ENCODE data around the gene RUBCNL. TPM values are rescaled to one million over a fixed set of nuclear protein-coding genes. Genes with fewer than 3 reads are reported as not detected.

Gene RUBCNL
- total and polyA plus RNA-seq, 2 donors (not counting 3 experiments of a cell fraction or from before 2014, with no cell fraction given), result not detected

- no peaks in the 10 kb centered on the region for H3K4me1 ChIP-seq (ENCODE audit: control insufficient read depth, extremely low read depth, insufficient read depth, low read length)
Observed at GRCh38 chr13:46396341-46396740, 9.3 kb upstream of the RUBCNL start.

More at GRCh38 chr13:46396341-46396740, 9.3 kb upstream of the RUBCNL start:
- no peak overlapping the region for H3K9ac ChIP-seq (replicated peaks; ENCODE audit: extremely low read depth, insufficient read depth, low read length)
- FAIRE-seq (no peak), DNase-seq (ENCODE audit: low read depth, low spot score) (no peak)
- no peaks in the 10 kb centered on the region for H3K27me3 ChIP-seq (ENCODE audit: control insufficient read depth in 2 of 2, insufficient read depth in 2 of 2, low read length in 2 of 2)
- ChIA-PET POLR2A (no interaction called here), CTCF (no interaction called here)
- H3K79me2 ChIP-seq (ENCODE audit: control insufficient read depth, insufficient read depth, low read length), result no peaks in the 10 kb centered on the region
- intact Hi-C loops (cut with micrococcal nuclease) (no loop called here), dilution Hi-C loops (cut with MboI; ENCODE audit: extremely low pct_ligation_motif_present, low sequenced_read_pairs) (no loop called here)
- no peak for TF ChIP-seq GATA2 (IDR thresholded peaks at IDR 0.05; ENCODE audit: insufficient read depth, insufficient read length, low read depth, low read length)
- TF ChIP-seq MYC (IDR thresholded peaks at IDR 0.05; ENCODE audit: low read depth, low read length), result no peak
- TF ChIP-seq, protein P1, sequence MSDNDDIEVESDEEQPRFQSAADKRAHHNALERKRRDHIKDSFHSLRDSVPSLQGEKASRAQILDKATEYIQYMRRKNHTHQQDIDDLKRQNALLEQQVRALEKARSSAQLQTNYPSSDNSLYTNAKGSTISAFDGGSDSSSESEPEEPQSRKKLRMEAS (IDR thresholded peaks at IDR 0.05; ENCODE audit: insufficient read depth, insufficient read length), result no peak
- TF ChIP-seq JUN (IDR thresholded peaks at IDR 0.05; ENCODE audit: borderline replicate concordance, insufficient read depth, insufficient read length, low read depth), result no peak
- TF ChIP-seq, protein P2, sequence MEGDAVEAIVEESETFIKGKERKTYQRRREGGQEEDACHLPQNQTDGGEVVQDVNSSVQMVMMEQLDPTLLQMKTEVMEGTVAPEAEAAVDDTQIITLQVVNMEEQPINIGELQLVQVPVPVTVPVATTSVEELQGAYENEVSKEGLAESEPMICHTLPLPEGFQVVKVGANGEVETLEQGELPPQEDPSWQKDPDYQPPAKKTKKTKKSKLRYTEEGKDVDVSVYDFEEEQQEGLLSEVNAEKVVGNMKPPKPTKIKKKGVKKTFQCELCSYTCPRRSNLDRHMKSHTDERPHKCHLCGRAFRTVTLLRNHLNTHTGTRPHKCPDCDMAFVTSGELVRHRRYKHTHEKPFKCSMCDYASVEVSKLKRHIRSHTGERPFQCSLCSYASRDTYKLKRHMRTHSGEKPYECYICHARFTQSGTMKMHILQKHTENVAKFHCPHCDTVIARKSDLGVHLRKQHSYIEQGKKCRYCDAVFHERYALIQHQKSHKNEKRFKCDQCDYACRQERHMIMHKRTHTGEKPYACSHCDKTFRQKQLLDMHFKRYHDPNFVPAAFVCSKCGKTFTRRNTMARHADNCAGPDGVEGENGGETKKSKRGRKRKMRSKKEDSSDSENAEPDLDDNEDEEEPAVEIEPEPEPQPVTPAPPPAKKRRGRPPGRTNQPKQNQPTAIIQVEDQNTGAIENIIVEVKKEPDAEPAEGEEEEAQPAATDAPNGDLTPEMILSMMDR (IDR thresholded peaks at IDR 0.05; ENCODE audit: extremely low read depth in 1 of 2, insufficient read depth in 1 of 2, low read depth in 1 of 2, low read length in 2 of 2), result no peak
- no peak for TF ChIP-seq EZH2 (IDR thresholded peaks at IDR 0.05; ENCODE audit: borderline replicate concordance, low read depth, low read length, severe bottlenecking)
- no peak for TF ChIP-seq POLR2AphosphoS5 (IDR thresholded peaks at IDR 0.05; ENCODE audit: insufficient read depth, low read depth, low read length)
- no peak for TF ChIP-seq POLR2A (IDR thresholded peaks at IDR 0.05; ENCODE audit: low read depth, low read length)
- TF ChIP-seq FOS (IDR thresholded peaks at IDR 0.05; ENCODE audit: borderline replicate concordance, insufficient read depth, low read length), result no peak
- no peak overlapping the region for H3K27ac ChIP-seq (ENCODE audit: insufficient read depth, low read depth, low read length)
- H3K36me3 ChIP-seq (ENCODE audit: control insufficient read depth in 2 of 2, extremely low read depth in 1 of 2, insufficient read depth in 2 of 2, low read length in 2 of 2), result no peaks in the 10 kb centered on the region
- no peak overlapping the region for H3K4me2 ChIP-seq (ENCODE audit: insufficient read depth, low read length)
- H3K9me1 ChIP-seq (replicated peaks; ENCODE audit: control insufficient read depth, extremely low read depth, insufficient read depth, low read length), result no peaks in the 10 kb centered on the region
- no TSS peak for BruUV-seq (replicated peaks)
- no peak overlapping the region for H2AFZ ChIP-seq (ENCODE audit: low read depth, low read length)
- H3K4me3 ChIP-seq (replicated peaks in 1 of 3; ENCODE audit: insufficient read depth in 1 of 3, low read depth in 1 of 3, low read length in 3 of 3), result no peak overlapping the region
- no peaks in the 10 kb centered on the region for H3K9me3 ChIP-seq (replicated peaks; ENCODE audit: control insufficient read depth, insufficient read depth, low read length)
- no peaks in the 10 kb centered on the region for H4K20me1 ChIP-seq (replicated peaks; ENCODE audit: control insufficient read depth, extremely low read depth, insufficient read depth, low read length)
